ENCODE results near the gene GRIK5. TPM values are rescaled to one million over a fixed set of nuclear protein-coding genes. Genes with fewer than 3 reads are reported as not detected.

The GRIK5 gene
- polyA plus RNA-seq, 1 donor from 2014 or later, result 22.4 TPM

GRCh38 chr19:41977916-41978315 is 92.1 kb downstream of the GRIK5 start:
- no peaks in the 10 kb centered on the region for H3K79me2 ChIP-seq (replicated peaks; ENCODE audit: insufficient read depth, low read length)
- TF ChIP-seq MXI1 (conservative IDR thresholded peaks at IDR 0.05; ENCODE audit: poor library complexity, severe bottlenecking) (no peak), RAD21 (conservative IDR thresholded peaks at IDR 0.05) (no peak), CTCF (IDR thresholded peaks at IDR 0.05; ENCODE audit: poor library complexity, severe bottlenecking) (no peak), REST (IDR thresholded peaks at IDR 0.05; ENCODE audit: borderline replicate concordance) (no peak), POLR2AphosphoS5 (IDR thresholded peaks at IDR 0.05) (no peak), TAF1 (IDR thresholded peaks at IDR 0.05; ENCODE audit: low read depth) (no peak), EZH2 (IDR thresholded peaks at IDR 0.05; ENCODE audit: borderline replicate concordance, insufficient read depth, low read length, poor library complexity, severe bottlenecking) (no peak), SMC3 (conservative IDR thresholded peaks at IDR 0.05; ENCODE audit: poor library complexity) (no peak), EP300 (conservative IDR thresholded peaks at IDR 0.05; ENCODE audit: poor library complexity, severe bottlenecking) (no peak)
- H3F3A ChIP-seq (ENCODE audit: insufficient read depth, low read length, poor library complexity, severe bottlenecking), result no peaks in the 10 kb centered on the region
- H3K9me2 ChIP-seq (ENCODE audit: insufficient read depth, low read length), result no peaks in the 10 kb centered on the region
- no peak overlapping the region for H3K9ac ChIP-seq (ENCODE audit: low read length)
- H3K4me2 ChIP-seq (ENCODE audit: low read length), result no peak overlapping the region
- no peak overlapping the region for H3K27ac ChIP-seq (ENCODE audit: low read length)
- H3K9me3 ChIP-seq (ENCODE audit: low read length), result no peaks in the 10 kb centered on the region
- no peaks in the 10 kb centered on the region for H3K27me3 ChIP-seq (ENCODE audit: insufficient read depth, low read depth, low read length)
- H3K36me3 ChIP-seq (ENCODE audit: insufficient read depth, low read length), result peaks cover 8% of the 10 kb centered on the region
- no peak overlapping the region for H2AFZ ChIP-seq (ENCODE audit: low read depth, low read length)
- no peaks in the 10 kb centered on the region for H4K20me1 ChIP-seq (ENCODE audit: insufficient read depth)
- no peak overlapping the region for H3K4me3 ChIP-seq (ENCODE audit: low read length)

- Histone ChIP-seq H3K4me3 (ENCODE audit: low read length) (no peak overlapping the region), H3K9me3 (ENCODE audit: low read length) (no peaks in the 10 kb centered on the region), H3K27ac (ENCODE audit: low read length) (no peak overlapping the region), H3K79me2 (replicated peaks; ENCODE audit: insufficient read depth, low read length) (no peaks in the 10 kb centered on the region), H3K36me3 (ENCODE audit: insufficient read depth, low read length) (no peaks in the 10 kb centered on the region), H3K27me3 (ENCODE audit: insufficient read depth, low read depth, low read length) (no peaks in the 10 kb centered on the region), H3F3A (ENCODE audit: insufficient read depth, low read length, poor library complexity, severe bottlenecking) (no peaks in the 10 kb centered on the region), H2AFZ (ENCODE audit: low read depth, low read length) (no peak overlapping the region), H3K9me2 (ENCODE audit: insufficient read depth, low read length) (no peaks in the 10 kb centered on the region), H4K20me1 (ENCODE audit: insufficient read depth) (no peaks in the 10 kb centered on the region), H3K9ac (ENCODE audit: low read length) (no peak overlapping the region), H3K4me2 (ENCODE audit: low read length) (no peak overlapping the region)
- TF ChIP-seq CTCF (IDR thresholded peaks at IDR 0.05; ENCODE audit: poor library complexity, severe bottlenecking) (no peak), EZH2 (IDR thresholded peaks at IDR 0.05; ENCODE audit: borderline replicate concordance, insufficient read depth, low read length, poor library complexity, severe bottlenecking) (no peak), RAD21 (conservative IDR thresholded peaks at IDR 0.05) (no peak), SMC3 (conservative IDR thresholded peaks at IDR 0.05; ENCODE audit: poor library complexity) (no peak), POLR2AphosphoS5 (IDR thresholded peaks at IDR 0.05) (no peak), REST (IDR thresholded peaks at IDR 0.05; ENCODE audit: borderline replicate concordance) (no peak), EP300 (conservative IDR thresholded peaks at IDR 0.05; ENCODE audit: poor library complexity, severe bottlenecking) (no peak)
These were observed 95.4 kb downstream of the GRIK5 start for GRCh38 chr19:41974652-41975051.
